Fibroblast of lung (primary cell): ENCODE measurements around the gene TLR10.

ENCODE experiments used
- CTCF ChIP-seq, 2 donors: IDR thresholded peaks in 1 of 2; conservative IDR thresholded peaks in 1 of 2; 1 replicate in 1 of 2; 2 replicates in 1 of 2; pipeline ENCODE4 v1.5.1; 2011 to 2012; ENCODE audit warnings: low read length in 2 of 2, control low read depth in 1 of 2, inconsistent platforms in 1 of 2, low read depth in 1 of 2, mild to moderate bottlenecking in 1 of 2
- EZH2 ChIP-seq: IDR thresholded peaks from 2 replicates; pipeline ENCODE4 v1.5.1; 2012; ENCODE audit warnings: low read length, control low read depth, mild to moderate bottlenecking; ENCODE audit errors: missing control alignments

- no peak for TF ChIP-seq CTCF (conservative IDR thresholded peaks at IDR 0.05 in 1 of 2, IDR thresholded peaks at IDR 0.05 in 1 of 2; ENCODE audit: low read depth in 1 of 2, low read length in 2 of 2)
- no peak for TF ChIP-seq EZH2
Measured at GRCh38 chr4:38800961-38801450, 18.2 kb upstream of the TLR10 start.
